HL-60 (cell line): ENCODE results near the gene DPF3.

Experiments used
- CTCF ChIP-seq: IDR thresholded peaks from one replicate; pipeline ENCODE4 v1.5.1; 2011; ENCODE audit warnings: low read length, control low read depth, inconsistent platforms; ENCODE audit not compliant: insufficient read depth
- REST ChIP-seq: IDR thresholded peaks from 2 replicates; pipeline ENCODE4 v1.6.1; 2012; ENCODE audit warnings: low read depth; ENCODE audit not compliant: insufficient replicate concordance

- TF ChIP-seq CTCF (no peak), REST (no peak)
Measured at GRCh38 chr14:72714094-72714493, 179.8 kb downstream of the DPF3 start.
